T-helper 17 cell (primary cell): ENCODE results near the gene SLC35B1. TPM values are rescaled to one million over a fixed set of nuclear protein-coding genes. Genes with fewer than 3 reads are reported as not detected.

Source experiments
- ATAC-seq: fragments of 150-1000 bp; cut with Tn5 transposase; 2 replicates; pipeline ENCODE4 v1.10.0; 2021; ENCODE audit warnings: mild to moderate bottlenecking, moderate library complexity
- DNase-seq, 3 donors: peaks; one replicate each; pipeline versions ENCODE4 v3.0.0 to v3.0.0-alpha.2; 2020 to 2021
- H3K9me3 ChIP-seq: one replicate; pipeline ENCODE4 v1.7.0; 2013; ENCODE audit warnings: low read length, mild to moderate bottlenecking; ENCODE audit not compliant: control insufficient read depth, poor library complexity, severe bottlenecking
- H3K27ac Mint-ChIP-seq: one replicate; pipeline ENCODE4 v1.8.0; 2022; ENCODE audit warnings: mild to moderate bottlenecking, moderate library complexity, mixed read lengths
- H3K27me3 Mint-ChIP-seq: one replicate; pipeline ENCODE4 v1.8.0; 2022; ENCODE audit warnings: mixed read lengths
- H3K36me3 Mint-ChIP-seq: one replicate; pipeline ENCODE4 v1.8.0; 2022; ENCODE audit warnings: low read depth, mixed read lengths
- H3K4me1 Mint-ChIP-seq: one replicate; pipeline ENCODE4 v1.8.0; 2022; ENCODE audit warnings: mild to moderate bottlenecking, mixed read lengths
- H3K4me3 Mint-ChIP-seq: one replicate; pipeline ENCODE4 v1.8.0; 2022; ENCODE audit warnings: mild to moderate bottlenecking, moderate library complexity, mixed read lengths
- total RNA-seq, 4 donors: library from RNA in 2 of 4; stranded (reverse) in 2 of 4; gene quantifications; one replicate each; pipeline ENCODE4 v1.2.3 and lab custom pipeline; 2022 to 2026

SLC35B1 gene
- total RNA-seq, 2 donors from 2014 or later: 63.8 to 66.8 TPM

GRCh38 chr17:49703557-49704277 lies 4.0 kb downstream of the SLC35B1 start:
- Mint-ChIP-seq H3K27ac (no peak overlapping the region), H3K27me3 (no peaks in the 10 kb centered on the region), H3K4me3 (no peak overlapping the region), H3K36me3 (peaks cover 10% of the 10 kb centered on the region), H3K4me1 (peaks cover 35% of the 10 kb centered on the region)
- no peak for ATAC-seq
- no peak for DNase-seq
- no peaks in the 10 kb centered on the region for H3K9me3 ChIP-seq

- Mint-ChIP-seq H3K4me3 (no peak overlapping the region), H3K27ac (peak overlapping the region; percentile 75), H3K36me3 (peaks cover 10% of the 10 kb centered on the region)
Observed at GRCh38 chr17:49700960-49701359, 6.8 kb downstream of the SLC35B1 start.

GRCh38 chr17:49699966-49700575 lies 7.7 kb downstream of the SLC35B1 start:
- no peak for ATAC-seq
- H3K36me3 Mint-ChIP-seq: peaks cover 5% of the 10 kb centered on the region
- DNase-seq: no peak
- peak overlapping the region; percentile 75 for H3K27ac Mint-ChIP-seq
- H3K9me3 ChIP-seq: no peaks in the 10 kb centered on the region
- no peaks in the 10 kb centered on the region for H3K27me3 Mint-ChIP-seq
- H3K4me3 Mint-ChIP-seq: no peak overlapping the region
- peaks cover 24% of the 10 kb centered on the region for H3K4me1 Mint-ChIP-seq

More at GRCh38 chr17:49700960-49701359, 6.8 kb downstream of the SLC35B1 start:
- DNase-seq (no peak), ATAC-seq (no peak)
- Mint-ChIP-seq H3K27me3 (no peaks in the 10 kb centered on the region), H3K4me1 (peaks cover 23% of the 10 kb centered on the region)
- no peaks in the 10 kb centered on the region for H3K9me3 ChIP-seq

GRCh38 chr17:49698005-49698404 lies 9.8 kb downstream of the SLC35B1 start:
- Mint-ChIP-seq H3K4me3 (no peak overlapping the region), H3K27me3 (no peaks in the 10 kb centered on the region), H3K36me3 (peaks cover 5% of the 10 kb centered on the region), H3K4me1 (peaks cover 25% of the 10 kb centered on the region), H3K27ac (peak overlapping the region; percentile 29)
- DNase-seq (no peak), ATAC-seq (no peak)
- H3K9me3 ChIP-seq: no peaks in the 10 kb centered on the region

- DNase-seq (peak in 2 of 3 donors; percentile 11 to 18), ATAC-seq (peak; percentile 94)
- Mint-ChIP-seq H3K27ac (peak overlapping the region; percentile 84), H3K4me3 (peak overlapping the region; percentile 62), H3K36me3 (peaks cover 5% of the 10 kb centered on the region), H3K27me3 (no peaks in the 10 kb centered on the region), H3K4me1 (peaks cover 30% of the 10 kb centered on the region)
- H3K9me3 ChIP-seq: no peaks in the 10 kb centered on the region
Observed at GRCh38 chr17:49696233-49696761, 11.5 kb downstream of the SLC35B1 start.

- peak overlapping the region; percentile 62 for H3K4me3 Mint-ChIP-seq
- H3K27ac Mint-ChIP-seq: peak overlapping the region; percentile 84
- H3K27me3 Mint-ChIP-seq: no peaks in the 10 kb centered on the region
- H3K4me1 Mint-ChIP-seq: peaks cover 30% of the 10 kb centered on the region
- ATAC-seq (peak; percentile 16), DNase-seq (no peak)
- no peaks in the 10 kb centered on the region for H3K9me3 ChIP-seq
- peaks cover 5% of the 10 kb centered on the region for H3K36me3 Mint-ChIP-seq
Observed at GRCh38 chr17:49695698-49696232, 12.0 kb downstream of the SLC35B1 start.

GRCh38 chr17:49694847-49695697 lies 12.7 kb downstream of the SLC35B1 start:
- H3K36me3 Mint-ChIP-seq: peaks cover 5% of the 10 kb centered on the region
- peak overlapping the region; percentile 84 for H3K27ac Mint-ChIP-seq
- H3K9me3 ChIP-seq: no peaks in the 10 kb centered on the region
- ATAC-seq (peak; percentile 55), DNase-seq (peak; percentile 45 to 61 (median 46))
- peaks cover 30% of the 10 kb centered on the region for H3K4me1 Mint-ChIP-seq
- no peaks in the 10 kb centered on the region for H3K27me3 Mint-ChIP-seq
- no peak overlapping the region for H3K4me3 Mint-ChIP-seq

- Mint-ChIP-seq H3K4me1 (peaks cover 34% of the 10 kb centered on the region), H3K27ac (no peak overlapping the region)
Observed at GRCh38 chr17:49692751-49693150, 15.0 kb downstream of the SLC35B1 start.

GRCh38 chr17:49691677-49692191 lies 16.0 kb downstream of the SLC35B1 start:
- peaks cover 4% of the 10 kb centered on the region for H3K36me3 Mint-ChIP-seq
- H3K27ac Mint-ChIP-seq: no peak overlapping the region
- ATAC-seq (no peak), DNase-seq (no peak)
- H3K4me3 Mint-ChIP-seq: no peak overlapping the region
- no peaks in the 10 kb centered on the region for H3K9me3 ChIP-seq
- peaks cover 40% of the 10 kb centered on the region for H3K4me1 Mint-ChIP-seq
- no peaks in the 10 kb centered on the region for H3K27me3 Mint-ChIP-seq

More at GRCh38 chr17:49692751-49693150, 15.0 kb downstream of the SLC35B1 start:
- H3K27me3 Mint-ChIP-seq: no peaks in the 10 kb centered on the region
- H3K9me3 ChIP-seq: no peaks in the 10 kb centered on the region
- ATAC-seq (no peak), DNase-seq (no peak)
- no peak overlapping the region for H3K4me3 Mint-ChIP-seq
- peaks cover 4% of the 10 kb centered on the region for H3K36me3 Mint-ChIP-seq

- ATAC-seq (no peak), DNase-seq (no peak)
- Mint-ChIP-seq H3K27me3 (no peaks in the 10 kb centered on the region), H3K27ac (no peak overlapping the region), H3K4me1 (peaks cover 38% of the 10 kb centered on the region), H3K4me3 (no peak overlapping the region), H3K36me3 (peaks cover 4% of the 10 kb centered on the region)
- H3K9me3 ChIP-seq: no peaks in the 10 kb centered on the region
Observed at GRCh38 chr17:49691086-49691676, 16.6 kb downstream of the SLC35B1 start.

- Mint-ChIP-seq H3K4me3 (no peak overlapping the region), H3K36me3 (peaks cover 4% of the 10 kb centered on the region), H3K27me3 (no peaks in the 10 kb centered on the region), H3K27ac (no peak overlapping the region), H3K4me1 (peaks cover 30% of the 10 kb centered on the region)
- DNase-seq (no peak), ATAC-seq (no peak)
- H3K9me3 ChIP-seq: no peaks in the 10 kb centered on the region
Observed at GRCh38 chr17:49690256-49690655, 17.5 kb downstream of the SLC35B1 start.

GRCh38 chr17:49688848-49689247 lies 18.9 kb downstream of the SLC35B1 start:
- no peak for ATAC-seq
- Mint-ChIP-seq H3K4me1 (peaks cover 27% of the 10 kb centered on the region), H3K27me3 (no peaks in the 10 kb centered on the region), H3K36me3 (peaks cover 4% of the 10 kb centered on the region), H3K27ac (peak overlapping the region; percentile 90), H3K4me3 (peak overlapping the region; percentile 86)
- no peak for DNase-seq
- no peaks in the 10 kb centered on the region for H3K9me3 ChIP-seq
